GM19463 (cell line): ENCODE results near the gene MRPL45.

ENCODE experiments used
- ATAC-seq: cut with Tn5 transposase; IDR thresholded peaks from one replicate; pipeline ENCODE4 v1.9.1; 2021; ENCODE audit warnings: mild to moderate bottlenecking, moderate library complexity; ENCODE audit not compliant: unreplicated experiment

MRPL45 gene

DNA sequence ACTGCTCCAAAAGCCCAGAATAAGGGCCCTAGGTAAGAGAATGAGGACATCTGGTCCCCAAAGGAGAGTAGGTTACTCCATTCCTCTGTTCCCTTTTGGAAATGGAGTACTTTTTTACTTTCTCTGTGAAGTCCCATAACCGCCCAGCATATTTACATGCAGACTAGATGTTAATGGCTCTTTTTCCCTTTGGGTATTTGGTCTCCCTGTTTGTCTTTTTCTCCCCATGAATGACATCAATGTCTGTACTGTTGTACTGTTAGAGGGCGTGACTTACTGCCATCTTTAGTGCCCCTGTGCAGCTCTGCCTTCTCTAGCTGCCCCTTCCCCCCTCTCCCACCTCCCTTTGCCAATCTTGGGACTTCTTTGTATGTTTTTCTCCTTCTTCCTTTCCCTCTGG is 27.8 kb downstream of the MRPL45 start:
- no peak for ATAC-seq

- ATAC-seq, result no peak
These were observed 28.4 kb downstream of the MRPL45 start for GRCh38 chr17:38325221-38325851.

GRCh38 chr17:38326996-38327792 is 30.2 kb downstream of the MRPL45 start:
- ATAC-seq, result no peak

- ATAC-seq, result no peak
These were observed 31.0 kb downstream of the MRPL45 start for GRCh38 chr17:38327936-38328335.

- no peak for ATAC-seq
These were observed 31.7 kb downstream of the MRPL45 start for GRCh38 chr17:38328620-38329019.

- ATAC-seq, result no peak
These were observed 32.3 kb downstream of the MRPL45 start for GRCh38 chr17:38329284-38329683.

- ATAC-seq, result no peak
These were observed 33.1 kb downstream of the MRPL45 start for GRCh38 chr17:38329808-38330730.

DNA sequence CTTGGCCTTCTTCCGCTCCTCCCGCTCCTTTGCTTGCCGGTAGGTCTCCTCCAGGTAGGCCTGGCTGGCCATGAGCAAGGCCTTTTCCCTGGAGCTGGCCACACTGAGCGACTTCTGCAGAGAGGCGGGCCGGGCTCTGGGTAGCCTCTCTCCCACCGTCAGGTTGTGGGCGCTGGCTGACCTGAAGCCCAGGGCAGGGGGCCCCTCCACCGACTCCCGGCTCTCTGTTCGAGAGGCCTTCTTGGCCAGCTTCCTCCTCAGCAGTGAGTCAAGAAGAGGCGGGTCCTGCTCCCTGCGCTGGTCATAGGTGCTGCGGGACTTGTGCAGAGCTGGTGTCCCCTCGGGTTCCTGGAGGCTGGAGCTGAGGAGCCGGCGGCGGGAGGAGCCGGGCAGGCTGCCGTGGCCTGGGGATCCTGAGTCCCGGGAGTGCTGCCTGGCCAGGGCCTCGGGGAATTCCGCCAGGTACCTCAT is 34.0 kb downstream of the MRPL45 start:
- no peak for ATAC-seq

GRCh38 chr17:38332735-38333134 is 35.8 kb downstream of the MRPL45 start:
- ATAC-seq, result no peak

DNA sequence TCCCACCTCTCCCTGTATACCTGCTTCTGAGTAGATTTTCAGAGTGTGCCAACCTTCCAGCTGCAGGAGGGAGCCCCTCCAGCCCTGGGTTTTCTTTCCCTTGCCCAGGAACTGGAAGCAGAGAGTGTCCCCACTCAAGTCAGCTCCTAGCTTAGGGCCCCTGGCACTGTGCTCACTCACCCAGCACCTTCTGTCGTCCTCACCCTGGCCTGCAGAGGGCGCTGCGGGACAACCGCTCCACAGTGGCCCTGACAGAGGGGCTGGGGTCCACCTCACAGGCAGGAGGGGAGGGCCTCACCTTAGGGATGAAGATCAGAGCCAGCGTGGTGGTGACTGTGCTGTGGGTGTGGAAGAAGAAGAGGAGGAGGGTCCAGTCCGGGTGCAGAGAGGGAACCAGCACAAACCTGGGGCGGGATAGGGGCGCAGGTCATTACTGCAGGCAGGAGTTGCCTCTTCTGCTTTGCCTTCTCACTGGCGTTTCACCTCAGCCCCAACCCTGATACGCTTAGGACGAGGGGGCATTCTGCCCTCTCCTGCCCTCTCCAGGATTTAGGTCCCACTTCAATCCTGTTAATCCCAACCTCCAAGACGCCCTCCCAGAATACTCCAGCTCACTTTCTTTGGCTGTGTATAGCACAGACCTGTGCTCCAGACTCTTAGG is 36.8 kb downstream of the MRPL45 start:
- ATAC-seq, result no peak

GRCh38 chr17:38334480-38335364 is 37.8 kb downstream of the MRPL45 start:
- no peak for ATAC-seq

DNA sequence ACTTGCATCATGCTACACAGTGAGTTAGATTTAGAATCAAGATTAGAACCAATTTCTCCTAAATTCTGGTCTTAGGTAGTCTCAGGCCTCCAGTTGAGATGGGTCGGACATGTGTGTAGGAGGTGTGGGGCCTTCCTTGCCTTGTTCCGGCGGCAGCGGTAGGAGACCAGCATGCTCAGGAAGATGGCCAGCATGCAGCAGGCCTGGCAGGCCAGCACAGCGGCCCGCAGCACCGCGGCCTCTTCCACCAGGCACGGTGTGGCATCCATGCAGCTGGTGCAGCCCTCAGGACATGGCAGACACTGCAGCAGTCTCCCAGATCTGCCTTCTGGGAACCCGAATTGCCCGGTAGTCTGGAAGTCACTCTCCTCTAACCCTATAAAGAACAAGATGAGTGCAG is 39.9 kb downstream of the MRPL45 start:
- ATAC-seq, result no peak

DNA sequence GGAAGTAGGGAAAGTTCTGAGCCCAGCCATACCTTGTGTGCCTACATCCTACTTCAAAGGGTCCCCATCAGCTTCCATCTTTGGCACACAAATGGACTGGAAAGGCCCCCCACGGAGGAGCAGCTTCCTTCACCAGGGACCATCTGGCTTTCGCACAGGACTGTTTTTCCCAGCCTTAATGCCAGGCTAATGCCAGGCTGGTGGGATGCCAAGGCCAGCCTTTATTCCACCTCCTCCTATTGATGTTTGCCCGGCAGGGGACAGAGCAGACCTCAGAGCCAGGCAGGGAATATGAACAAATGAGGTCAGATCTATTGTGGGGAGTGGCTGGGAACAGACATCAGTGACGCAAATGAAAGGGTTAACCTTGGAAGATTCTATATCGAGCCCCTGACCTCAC is 41.1 kb downstream of the MRPL45 start:
- ATAC-seq, result no peak

DNA sequence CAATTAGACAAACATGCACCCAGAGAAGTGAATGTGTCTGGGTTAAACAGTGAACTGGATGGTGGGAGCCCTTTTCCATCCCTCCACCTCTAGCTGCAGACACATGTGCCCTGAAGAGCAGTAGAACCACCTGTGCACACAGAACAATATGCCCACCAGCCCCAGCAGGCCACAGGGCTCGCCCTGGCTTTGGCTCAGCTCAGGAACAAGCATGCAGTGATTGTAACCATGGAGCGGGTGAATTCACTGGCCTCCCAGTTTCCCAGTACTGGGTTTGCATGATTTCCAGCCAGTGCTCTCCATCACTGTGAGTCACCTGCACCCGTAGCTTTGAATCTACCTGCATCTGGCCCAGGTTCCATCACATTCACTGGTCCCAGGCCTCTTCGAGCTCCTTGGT is 41.6 kb downstream of the MRPL45 start:
- no peak for ATAC-seq

DNA sequence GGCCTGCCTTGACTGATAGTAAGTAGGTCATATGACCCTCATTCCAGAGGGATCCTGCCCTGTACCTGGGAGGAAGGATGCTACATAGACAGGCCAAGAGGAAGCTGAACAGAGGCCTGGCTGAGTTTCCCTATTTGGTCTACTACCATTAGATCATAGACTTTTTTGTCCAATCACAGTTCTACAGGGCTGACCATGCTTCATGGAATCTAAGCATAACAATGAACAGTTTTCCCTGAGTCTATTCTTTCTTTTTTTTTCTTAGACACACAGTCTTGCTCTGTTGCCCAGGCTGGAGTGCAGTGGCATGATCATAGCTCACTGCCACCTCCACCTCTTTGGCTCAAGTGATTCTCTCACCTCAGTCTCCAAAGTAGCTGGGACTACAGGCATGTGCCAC is 42.9 kb downstream of the MRPL45 start:
- ATAC-seq, result no peak

DNA sequence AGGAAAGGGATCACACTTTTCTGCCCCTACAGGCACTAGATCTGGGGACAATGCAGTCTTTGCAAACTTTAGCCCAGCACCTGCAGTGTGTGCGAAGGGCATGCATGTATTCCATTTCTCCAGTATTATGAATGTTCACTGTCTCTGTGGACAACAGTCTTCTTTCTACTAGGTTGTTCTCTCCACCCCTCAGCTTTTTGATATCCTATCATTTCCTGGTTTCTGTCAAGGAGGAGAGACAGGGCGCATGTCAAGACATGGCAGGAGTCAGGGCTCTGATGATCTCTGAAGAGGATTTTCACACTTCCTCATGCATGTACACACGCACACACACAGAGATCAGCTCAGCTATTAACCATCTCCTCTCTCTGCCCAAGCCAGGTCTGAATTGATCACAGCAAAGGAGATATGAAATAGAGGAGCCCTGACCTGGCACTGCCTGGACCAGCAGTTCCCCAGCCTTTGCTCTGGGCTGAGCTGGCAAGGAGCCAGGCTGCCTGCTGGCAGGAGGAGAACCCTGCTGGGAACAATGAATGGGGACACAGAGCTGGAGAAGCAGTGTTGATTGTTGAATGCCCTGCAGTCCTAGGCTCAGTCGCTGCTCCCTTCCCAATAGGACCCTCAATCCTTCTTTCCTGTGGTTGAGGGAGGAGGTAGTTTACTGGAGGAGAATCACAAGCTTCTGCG is 44.2 kb downstream of the MRPL45 start:
- ATAC-seq, result no peak

- no peak for ATAC-seq
These were observed 46.1 kb downstream of the MRPL45 start for GRCh38 chr17:38342886-38343607.

- ATAC-seq, result no peak
These were observed 46.8 kb downstream of the MRPL45 start, which contains the start of gene GPR179 for GRCh38 chr17:38343608-38344419. TSS of gene GPR179 (minus strand) at chr17:38343956. CDS start at chr17:38343789, 167 bp downstream.
